Activated gamma-delta T cell treated with Interleukin-2 at 50 U/mL for 16 hours (primary cell): ENCODE measurements around the gene MPST.

Source experiments
- DNase-seq: peaks from one replicate; pipeline ENCODE4 v3.0.0-alpha.2; 2020

MPST gene

DNA sequence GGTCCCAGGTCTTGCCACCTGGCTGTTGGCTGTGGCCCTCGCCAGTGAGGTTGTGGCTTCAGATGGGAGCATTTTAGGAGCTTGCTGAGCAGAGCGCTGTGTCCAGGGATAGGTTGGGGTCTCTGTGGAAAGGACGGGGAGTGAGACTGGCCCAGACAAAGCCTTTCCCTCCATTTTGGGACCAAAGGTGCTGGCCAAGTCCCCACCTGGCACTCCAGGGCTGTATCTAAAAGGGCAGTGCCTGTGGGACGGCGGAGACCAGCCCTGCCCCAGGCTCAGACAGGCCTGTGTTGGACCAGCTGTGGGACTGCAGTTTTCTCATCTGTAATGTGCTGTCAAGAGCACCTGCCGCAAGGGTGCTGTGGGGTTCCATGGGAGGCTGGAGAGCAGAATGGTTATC is 27.0 kb downstream of the MPST start:
- no peak for DNase-seq

DNA sequence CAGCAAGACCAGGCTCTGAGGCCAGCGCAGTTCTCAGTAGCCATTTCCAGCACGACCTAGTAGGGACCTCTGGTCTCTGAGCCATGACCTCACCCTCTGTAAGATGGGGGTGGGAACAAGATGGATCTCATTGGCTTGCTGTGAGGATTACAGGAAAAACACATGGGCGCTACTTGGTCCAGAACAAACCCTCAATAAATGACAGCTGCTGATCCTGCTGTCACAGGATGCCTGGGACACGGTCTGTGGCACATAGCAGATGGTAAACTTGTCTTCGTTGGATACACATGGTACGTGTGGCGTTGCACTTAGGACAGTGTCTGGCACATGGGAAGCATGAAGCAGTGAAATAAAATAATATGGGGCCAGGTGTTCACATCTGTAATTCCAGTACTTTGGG is 27.5 kb downstream of the MPST start:
- no peak for DNase-seq

DNA sequence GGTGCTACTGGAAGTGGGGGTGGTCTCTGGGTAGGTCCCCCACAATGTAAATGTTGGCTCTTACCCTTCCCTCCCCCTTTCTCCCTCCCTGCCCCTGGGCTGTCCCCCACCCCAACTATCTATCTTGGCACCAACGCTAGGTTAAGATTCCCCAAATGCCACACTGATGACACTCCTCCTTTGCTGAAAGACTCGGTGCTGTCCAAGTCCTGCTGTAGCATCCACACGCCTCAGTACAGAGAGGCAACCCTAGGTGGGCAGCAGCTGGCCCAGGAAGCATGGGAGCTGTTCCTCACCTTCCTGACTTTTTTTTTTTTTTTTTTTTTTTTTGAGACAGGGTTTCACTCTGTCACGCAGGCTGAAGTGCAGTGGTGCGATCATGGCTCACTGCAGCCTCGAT is 28.6 kb downstream of the MPST start:
- DNase-seq, result no peak

- DNase-seq, result no peak
Measured at GRCh38 chr22:37049224-37049623, 29.7 kb downstream of the MPST start.

GRCh38 chr22:37050913-37051312 is 31.4 kb downstream of the MPST start:
- DNase-seq, result no peak

GRCh38 chr22:37051391-37052385 is 32.1 kb downstream of the MPST start, which contains the start of gene KCTD17:
TSS of gene KCTD17 (plus strand) at chr22:37051742. CDS start at chr22:37051761, 19 bp downstream.
- peak; percentile 67 for DNase-seq

DNA sequence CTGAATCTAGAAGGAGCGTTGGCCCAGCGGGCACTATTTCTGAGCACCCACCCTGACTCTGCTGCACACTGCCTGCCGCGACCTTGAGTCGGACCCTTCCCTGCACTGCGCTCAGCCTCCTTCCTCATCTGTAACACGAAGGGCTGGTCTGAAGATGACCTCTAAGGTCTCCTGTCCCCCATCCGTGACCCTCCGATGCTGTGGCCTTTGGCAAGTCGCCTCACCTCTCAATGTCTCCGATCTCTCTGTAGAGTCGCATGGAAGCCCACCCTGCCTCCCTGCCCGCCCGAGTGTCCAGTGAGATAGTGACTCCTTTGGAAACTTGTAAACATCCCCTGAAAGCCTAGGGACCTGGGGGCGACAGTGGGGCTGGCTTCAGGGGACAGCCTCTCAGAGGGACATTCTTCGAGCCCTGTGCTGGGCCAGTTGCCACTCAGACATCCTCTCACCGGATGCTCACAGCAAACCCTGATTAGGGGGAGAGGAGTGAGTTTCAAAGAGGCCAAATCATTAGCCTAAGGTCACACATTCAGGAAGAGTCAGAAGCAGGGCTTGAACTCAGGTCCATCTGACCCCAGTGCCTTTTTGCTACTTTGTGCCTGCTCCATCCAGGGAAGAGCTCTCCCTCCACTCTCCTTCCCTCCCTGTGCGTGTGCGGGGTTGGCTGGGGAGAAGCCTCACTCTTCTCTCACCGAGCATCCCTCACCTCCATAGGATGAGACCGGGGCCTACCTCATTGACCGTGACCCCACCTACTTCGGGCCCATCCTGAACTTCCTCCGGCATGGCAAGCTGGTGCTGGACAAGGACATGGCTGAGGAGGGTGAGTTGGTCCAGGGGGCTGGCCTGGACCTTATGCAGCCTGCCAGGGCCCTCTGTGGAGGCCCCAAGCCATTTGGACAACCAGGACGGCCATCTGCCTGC is 33.1 kb downstream of the MPST start:
- DNase-seq, result no peak

GRCh38 chr22:37053310-37054055 is 33.9 kb downstream of the MPST start:
- no peak for DNase-seq

- no peak for DNase-seq
Measured at GRCh38 chr22:37054056-37054395, 34.5 kb downstream of the MPST start.

DNA sequence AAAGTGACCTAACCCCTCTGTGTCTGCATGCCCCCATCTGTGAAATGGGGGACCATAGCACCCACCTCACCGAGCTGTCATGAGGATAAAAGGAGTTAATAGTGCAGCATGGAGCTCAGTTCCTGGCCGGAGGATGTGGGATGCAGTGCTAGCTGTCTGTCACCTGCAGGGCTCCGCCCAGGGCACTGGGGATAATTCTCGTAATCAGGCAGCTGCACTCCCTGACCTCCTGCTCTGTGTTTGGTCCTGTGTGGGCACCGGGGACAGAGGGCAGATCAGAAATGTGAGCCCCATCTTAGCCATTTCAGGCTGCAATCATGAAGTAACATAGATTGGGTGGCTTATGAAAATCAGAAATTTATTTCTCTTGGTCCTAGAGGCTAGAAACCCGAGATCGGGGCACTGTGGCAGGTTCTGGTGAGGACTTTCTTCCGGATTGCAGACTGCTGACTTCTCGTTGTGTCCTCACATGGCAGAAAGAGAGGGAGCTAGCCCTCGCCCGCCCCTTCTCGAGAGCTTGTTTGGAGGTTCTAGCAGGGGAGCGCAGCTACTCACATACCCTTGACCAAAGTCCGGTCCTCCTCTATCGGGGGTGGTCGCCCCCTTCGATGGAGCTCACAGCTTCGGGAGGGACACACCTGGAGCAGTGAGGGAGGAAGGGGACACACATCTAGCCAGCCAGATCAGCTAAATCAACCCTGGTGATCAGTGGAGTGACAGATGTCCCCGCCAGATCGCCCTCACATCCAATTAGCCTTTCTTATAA is 35.2 kb downstream of the MPST start:
- no peak for DNase-seq

DNA sequence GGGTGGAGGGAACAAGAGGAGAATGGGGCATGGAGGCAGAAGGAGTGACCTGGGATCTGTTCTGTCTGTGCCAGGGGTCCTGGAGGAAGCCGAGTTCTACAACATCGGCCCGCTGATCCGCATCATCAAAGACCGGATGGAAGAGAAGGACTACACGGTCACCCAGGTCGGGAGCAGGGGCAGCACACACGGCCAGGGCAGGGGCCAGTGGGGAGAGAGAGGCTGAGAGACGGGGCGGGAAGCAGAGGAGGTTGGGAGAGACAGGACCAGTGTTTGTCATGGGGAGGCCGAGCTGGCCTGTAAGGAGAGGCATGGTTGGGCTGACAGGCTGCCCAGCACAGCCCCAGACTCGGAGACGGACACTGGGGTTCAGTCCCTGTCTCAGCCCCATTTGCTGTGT is 36.7 kb downstream of the MPST start:
- DNase-seq, result no peak

DNA sequence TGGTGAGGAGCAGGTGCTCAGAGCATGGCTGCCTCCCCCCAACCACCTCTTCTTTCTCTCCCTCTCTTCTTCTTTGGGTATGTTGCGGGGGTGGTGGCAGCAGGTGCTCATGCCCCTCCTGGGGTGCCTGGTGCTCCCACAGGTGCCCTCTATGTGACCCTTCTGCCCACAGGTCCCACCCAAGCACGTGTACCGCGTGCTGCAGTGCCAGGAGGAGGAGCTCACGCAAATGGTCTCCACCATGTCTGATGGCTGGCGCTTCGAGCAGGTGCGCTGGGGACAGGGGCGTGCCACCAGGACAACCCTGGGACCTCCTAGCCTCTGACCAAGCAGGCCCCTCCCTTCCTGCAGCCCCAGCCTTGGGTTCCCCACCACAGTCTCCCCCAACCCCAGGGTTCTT is 37.7 kb downstream of the MPST start:
- no peak for DNase-seq

- no peak for DNase-seq
Measured at GRCh38 chr22:37057796-37058510, 38.4 kb downstream of the MPST start.

- no peak for DNase-seq
Measured at GRCh38 chr22:37058917-37059701, 39.6 kb downstream of the MPST start.

DNA sequence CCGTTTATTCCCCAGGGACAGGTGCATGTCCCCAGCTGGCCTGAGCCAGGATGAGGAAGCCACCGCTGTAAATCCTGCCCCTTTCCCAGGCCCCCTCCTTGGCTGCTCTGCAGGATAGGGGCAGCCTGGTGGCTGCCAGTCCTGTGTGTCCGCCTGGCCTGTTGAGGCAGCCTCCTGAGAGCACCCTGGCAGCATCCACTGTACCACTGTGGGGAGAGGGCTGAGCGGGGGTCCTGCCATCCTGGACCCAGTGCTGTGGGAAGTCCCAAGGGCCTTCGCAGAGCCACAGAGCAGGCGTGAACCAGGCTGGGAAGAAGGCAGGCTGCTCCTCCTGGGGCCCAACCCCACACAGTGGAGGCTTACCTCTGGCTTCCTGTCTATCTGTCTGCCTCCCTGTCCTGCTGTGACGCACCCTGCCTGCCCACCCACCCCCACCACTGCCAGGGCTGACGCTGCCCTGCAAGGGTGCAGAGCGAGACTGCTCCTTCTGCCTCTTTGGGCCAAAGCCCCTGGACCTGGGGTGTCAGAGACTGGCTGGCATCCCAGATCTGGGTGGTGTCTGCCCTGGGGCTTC is 40.4 kb downstream of the MPST start:
- DNase-seq, result no peak

DNA sequence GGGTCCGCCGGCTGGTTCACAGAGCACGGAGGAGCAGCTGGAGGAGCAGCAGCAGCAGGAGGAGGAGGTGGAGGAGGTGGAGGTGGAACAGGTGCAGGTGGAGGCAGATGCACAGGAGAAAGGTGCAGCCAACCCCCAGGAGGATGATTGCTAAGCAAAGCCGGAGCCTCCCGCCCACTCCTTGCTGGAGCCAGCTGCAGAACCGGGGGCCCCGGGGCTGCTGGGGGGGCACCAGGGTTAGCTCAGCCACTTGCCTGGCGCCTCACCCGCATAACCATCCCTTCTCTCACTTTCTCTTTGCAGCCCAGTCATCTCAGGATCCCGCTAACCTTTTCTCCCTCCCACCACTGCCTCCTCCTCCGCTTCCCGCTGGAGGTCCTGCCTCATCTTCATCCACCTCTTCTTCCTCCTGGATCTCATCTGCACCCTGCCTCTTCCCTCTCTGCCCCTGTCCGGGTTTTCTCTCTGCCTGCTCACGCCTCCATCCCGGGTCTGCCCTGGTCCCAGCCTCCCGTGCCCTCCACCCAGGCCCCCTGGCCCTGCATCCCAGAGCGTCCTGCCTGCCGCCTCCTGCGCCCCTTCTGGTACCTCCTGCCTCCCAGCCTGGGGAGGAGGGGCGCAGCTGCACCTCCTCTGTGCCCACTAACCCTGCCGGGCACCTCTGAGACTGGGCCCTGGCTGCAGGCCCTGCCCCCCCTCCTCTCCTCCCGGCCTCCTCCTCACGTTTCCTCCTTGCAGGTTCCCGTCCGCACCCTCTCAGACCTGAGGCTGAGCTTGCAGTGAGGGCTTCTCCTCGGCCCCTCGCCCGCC is 41.5 kb downstream of the MPST start:
- DNase-seq, result no peak

GRCh38 chr22:37061611-37062375 is 42.3 kb downstream of the MPST start:
- no peak for DNase-seq

DNA sequence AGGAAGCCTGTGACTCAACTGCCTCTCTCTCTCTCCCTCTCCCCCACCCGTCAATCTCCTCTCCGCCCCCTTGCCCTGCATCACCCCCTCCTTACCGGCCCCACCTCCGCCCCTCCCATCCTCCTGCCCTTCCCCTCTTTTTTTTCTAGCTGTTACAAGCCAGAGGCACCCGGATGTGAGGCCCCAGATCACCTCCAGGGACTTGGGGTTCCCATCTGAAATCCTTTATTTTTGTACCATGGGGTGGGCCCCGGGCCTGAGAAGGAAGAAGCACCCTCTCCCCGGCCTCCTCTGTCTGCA is 42.8 kb downstream of the MPST start:
- DNase-seq, result no peak
